ENCODE data around the gene DFFA. TPM values are rescaled to one million over a fixed set of nuclear protein-coding genes. Genes with fewer than 3 reads are reported as not detected.
"Not testable (repeated sequence)": the region's sequence is repeated elsewhere in the genome, so short reads cannot be mapped to it uniquely, and the experiment has no call there.

The DFFA gene
- total RNA-seq, 1 experiment from 2014 or later = 94.1 TPM

GRCh38 chr1:10425826-10426534, 46.3 kb downstream of the DFFA start:
- H2BK120ac ChIP-seq (ENCODE audit: low read depth, low read length, poor library complexity, severe bottlenecking); H3K4me1 ChIP-seq (ENCODE audit: insufficient read depth, low read length); H2BK20ac ChIP-seq (ENCODE audit: low read depth, low read length, poor library complexity, severe bottlenecking); H3K27me3 Mint-ChIP-seq (ENCODE audit: low read depth); H3T11ph ChIP-seq (ENCODE audit: low read length); H3K27me3 ChIP-seq (ENCODE audit: insufficient read depth, low read length); H2AK5ac ChIP-seq (ENCODE audit: insufficient read length, low read length); H4K91ac ChIP-seq (ENCODE audit: insufficient read length, low read depth, low read length); H3K23ac ChIP-seq (ENCODE audit: insufficient read length, low read depth, low read length); H3K9ac ChIP-seq (ENCODE audit: extremely low read depth, insufficient read length, low read length); H3K27ac ChIP-seq (ENCODE audit: insufficient read length, low read depth, low read length); H3K4ac ChIP-seq (ENCODE audit: low read depth, low read length); H4K8ac ChIP-seq (replicated peaks; ENCODE audit: insufficient read length, low read depth, low read length); H3K79me2 ChIP-seq (ENCODE audit: insufficient read depth, low read length); H3K9me3 Mint-ChIP-seq; H3K4me2 ChIP-seq (ENCODE audit: insufficient read depth, insufficient read length, low read length); H3K18ac ChIP-seq (ENCODE audit: insufficient read length, low read depth, low read length); H3K9me3 ChIP-seq (ENCODE audit: control insufficient read depth, low read depth, low read length); H4K20me1 ChIP-seq (ENCODE audit: control insufficient read depth, insufficient read depth, insufficient read length); H3K23me2 ChIP-seq (ENCODE audit: insufficient read length, low read depth, low read length, poor library complexity, severe bottlenecking); H2BK5ac ChIP-seq (ENCODE audit: insufficient read length, low read length); H3K56ac ChIP-seq (ENCODE audit: insufficient read length, low read depth, low read length); H2BK12ac ChIP-seq (ENCODE audit: insufficient read length, low read depth, low read length); H3K4me3 Mint-ChIP-seq; DNase-seq; H3K79me1 ChIP-seq (ENCODE audit: insufficient read depth, low read depth, low read length, poor library complexity, severe bottlenecking); H2AFZ ChIP-seq (ENCODE audit: low read length); H2BK15ac ChIP-seq (ENCODE audit: low read depth, low read length); H4K5ac ChIP-seq (ENCODE audit: insufficient read length, low read depth, low read length); H3K14ac ChIP-seq (ENCODE audit: insufficient read depth, low read length): not testable (repeated sequence)
- WGBS (ENCODE audit: extremely low coverage, insufficient read length, low lambda C conversion rate) = no CpG with 5 or more reads among the region's 21 CpGs
- peak overlapping the region; percentile 82 to 88 (median 84) for H3K27ac Mint-ChIP-seq
- peaks cover 0 to 21% (median 5%) of the 10 kb centered on the region in 3 experiments; a peak in 5 of 7 replicates for H3K36me3 Mint-ChIP-seq (ENCODE audit: insufficient read depth in 1 of 3, low read depth in 3 of 3)
- H3K4me1 Mint-ChIP-seq = peaks cover 11 to 15% of the 10 kb centered on the region in 2 experiments
